ENCODE measurements around the gene RPGR.

GRCh38 chrX:38327007-38327774 lies at the start of gene RPGR:
- TF ChIP-seq TSHZ2 (CRISPR knock-in tag; IDR thresholded peaks at IDR 0.05) (no peak), ARNTL (CRISPR knock-in tag; IDR thresholded peaks at IDR 0.05; ENCODE audit: borderline replicate concordance, low read depth) (no peak), OSR1 (CRISPR knock-in tag; IDR thresholded peaks at IDR 0.05) (no peak), PATZ1 (CRISPR knock-in tag; IDR thresholded peaks at IDR 0.05; ENCODE audit: borderline replicate concordance) (no peak), TOX (CRISPR knock-in tag; IDR thresholded peaks at IDR 0.05; ENCODE audit: borderline replicate concordance) (no peak), ZFP30 (CRISPR knock-in tag; IDR thresholded peaks at IDR 0.05) (no peak), ZNF70 (CRISPR knock-in tag; IDR thresholded peaks at IDR 0.05) (no peak), RARB (CRISPR knock-in tag; IDR thresholded peaks at IDR 0.05) (no peak), ZFP3 (CRISPR knock-in tag; IDR thresholded peaks at IDR 0.05) (no peak), CSDC2 (CRISPR knock-in tag; IDR thresholded peaks at IDR 0.05) (no peak), POU6F1 (CRISPR knock-in tag; IDR thresholded peaks at IDR 0.05; ENCODE audit: borderline replicate concordance, low read depth) (no peak), CSRNP3 (CRISPR knock-in tag; IDR thresholded peaks at IDR 0.05) (no peak), PPARA (CRISPR knock-in tag; IDR thresholded peaks at IDR 0.05; ENCODE audit: borderline replicate concordance) (no peak), ESRRG (CRISPR knock-in tag; IDR thresholded peaks at IDR 0.05) (no peak)
